GM12864 (cell line): ENCODE data around the gene ENPEP.
"Not testable (repeated sequence)": the region's sequence is repeated elsewhere in the genome, so short reads cannot be mapped to it uniquely, and the experiment has no call there.

ENCODE experiments used
- DNase-seq: peaks from one replicate; pipeline ENCODE4 v3.0.0-alpha.2; 2011; ENCODE audit warnings: low read depth
- H3K4me3 ChIP-seq: 2 replicates; pipeline ENCODE4 v1.5.1; 2011; ENCODE audit warnings: mild to moderate bottlenecking, low read depth, low read length, control low read depth
- CTCF ChIP-seq: IDR thresholded peaks from 2 replicates; pipeline ENCODE4 v1.5.1; 2011; ENCODE audit warnings: low read depth, mild to moderate bottlenecking, moderate library complexity, low read length, control low read depth, inconsistent platforms; ENCODE audit errors: missing control alignments

ENPEP gene

GRCh38 chr4:110475881-110476818 is at the start of gene ENPEP:
ENPEP (plus strand) TSS chr4:110476155; CDS start chr4:110476415, 260 bp downstream.
- no peak for DNase-seq
- no peak for TF ChIP-seq CTCF
- no peak within 1 kb of the TSS for H3K4me3 ChIP-seq

- not testable (repeated sequence) for DNase-seq, H3K4me3 ChIP-seq
Measured at GRCh38 chr4:110431805-110432204, 44.1 kb upstream of the ENPEP start.

GRCh38 chr4:110437292-110437691 is 38.7 kb upstream of the ENPEP start:
- not testable (repeated sequence) for H3K4me3 ChIP-seq, DNase-seq

- not testable (repeated sequence) for H3K4me3 ChIP-seq, DNase-seq
Measured at GRCh38 chr4:110439209-110439608, 36.7 kb upstream of the ENPEP start.

- no peak overlapping the region for H3K4me3 ChIP-seq
- DNase-seq, result no peak
- TF ChIP-seq CTCF, result peak; percentile 5
Measured at GRCh38 chr4:110442309-110442708, 33.6 kb upstream of the ENPEP start.

- DNase-seq, result no peak
- TF ChIP-seq CTCF, result no peak
- H3K4me3 ChIP-seq, result no peak overlapping the region
Measured at GRCh38 chr4:110442788-110443187, 33.2 kb upstream of the ENPEP start.

GRCh38 chr4:110449947-110450346 is 26.0 kb upstream of the ENPEP start:
- DNase-seq, result no peak
- TF ChIP-seq CTCF, result no peak
- H3K4me3 ChIP-seq, result no peak overlapping the region

GRCh38 chr4:110452546-110452945 is 23.4 kb upstream of the ENPEP start:
- no peak for DNase-seq
- TF ChIP-seq CTCF, result no peak
- no peak overlapping the region for H3K4me3 ChIP-seq
